ENCODE data around the gene RFX3.
"Not testable (repeated sequence)": the region's sequence is repeated elsewhere in the genome, so short reads cannot be mapped to it uniquely, and the experiment has no call there.

DNA sequence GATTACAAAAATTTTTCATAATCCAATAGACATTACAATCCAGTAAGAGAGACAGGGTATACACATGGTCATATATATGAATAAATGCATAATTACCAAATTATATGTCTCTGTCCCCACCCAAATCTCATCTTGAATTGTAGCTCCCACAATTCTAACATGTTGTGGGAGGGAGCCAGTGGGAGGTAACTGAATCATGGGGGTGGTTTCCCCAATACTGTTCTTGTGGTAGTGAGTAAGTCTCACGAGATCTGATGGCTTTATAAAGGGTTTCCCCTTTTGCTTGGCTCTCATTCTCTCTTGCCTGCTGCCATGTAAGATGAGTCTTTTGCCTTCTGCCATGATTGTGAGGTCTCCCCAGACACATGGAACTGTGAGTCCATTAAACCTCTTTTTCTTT lies 221.4 kb downstream of the RFX3 start:
- not testable (repeated sequence) for TF ChIP-seq POLR2A (IDR thresholded peaks at IDR 0.05)
- TF ChIP-seq, protein P1, sequence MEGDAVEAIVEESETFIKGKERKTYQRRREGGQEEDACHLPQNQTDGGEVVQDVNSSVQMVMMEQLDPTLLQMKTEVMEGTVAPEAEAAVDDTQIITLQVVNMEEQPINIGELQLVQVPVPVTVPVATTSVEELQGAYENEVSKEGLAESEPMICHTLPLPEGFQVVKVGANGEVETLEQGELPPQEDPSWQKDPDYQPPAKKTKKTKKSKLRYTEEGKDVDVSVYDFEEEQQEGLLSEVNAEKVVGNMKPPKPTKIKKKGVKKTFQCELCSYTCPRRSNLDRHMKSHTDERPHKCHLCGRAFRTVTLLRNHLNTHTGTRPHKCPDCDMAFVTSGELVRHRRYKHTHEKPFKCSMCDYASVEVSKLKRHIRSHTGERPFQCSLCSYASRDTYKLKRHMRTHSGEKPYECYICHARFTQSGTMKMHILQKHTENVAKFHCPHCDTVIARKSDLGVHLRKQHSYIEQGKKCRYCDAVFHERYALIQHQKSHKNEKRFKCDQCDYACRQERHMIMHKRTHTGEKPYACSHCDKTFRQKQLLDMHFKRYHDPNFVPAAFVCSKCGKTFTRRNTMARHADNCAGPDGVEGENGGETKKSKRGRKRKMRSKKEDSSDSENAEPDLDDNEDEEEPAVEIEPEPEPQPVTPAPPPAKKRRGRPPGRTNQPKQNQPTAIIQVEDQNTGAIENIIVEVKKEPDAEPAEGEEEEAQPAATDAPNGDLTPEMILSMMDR (IDR thresholded peaks at IDR 0.05): not testable (repeated sequence)

Data from adrenal gland (tissue), 5 donors.